Measurements from ENCODE around the gene KLRC4. TPM values are rescaled to one million over a fixed set of nuclear protein-coding genes. Genes with fewer than 3 reads are reported as not detected.
"Not testable (repeated sequence)": the region's sequence is repeated elsewhere in the genome, so short reads cannot be mapped to it uniquely, and the experiment has no call there.

The KLRC4 gene
- total RNA-seq, 1 donor from 2014 or later, result 1.9 TPM

- H3K36me3 ChIP-seq, result no peaks in the 10 kb centered on the region
- H3K9me3 ChIP-seq, result no peaks in the 10 kb centered on the region
- peaks cover 9% of the 10 kb centered on the region for H3K4me1 ChIP-seq
- intact Hi-C loops (cut with DNase I), result no loop called here
- no peak for TF ChIP-seq CTCF (IDR thresholded peaks at IDR 0.05)
- peak within 1 kb of the TSS; percentile 9 for H3K27ac ChIP-seq
- no peak for DNase-seq
- H3K4me3 ChIP-seq, result peak within 1 kb of the TSS; percentile 8
- no peaks in the 10 kb centered on the region for H3K27me3 ChIP-seq
- no peak for ATAC-seq
Measured at GRCh38 chr12:10389904-10390303, 19.7 kb downstream of the KLRC4 start, which contains the start of gene KLRK1. KLRK1 (minus strand) TSS chr12:10390041; CDS start chr12:10388810, 1,231 bp downstream.

GRCh38 chr12:10388624-10389413, 20.7 kb downstream of the KLRC4 start:
- intact Hi-C loops (cut with DNase I), result no loop called here
- TF ChIP-seq CTCF (IDR thresholded peaks at IDR 0.05), result no peak

GRCh38 chr12:10387498-10387897, 22.1 kb downstream of the KLRC4 start:
- intact Hi-C loops (cut with DNase I); H3K36me3 ChIP-seq; H3K27ac ChIP-seq; H3K27me3 ChIP-seq; H3K4me1 ChIP-seq; DNase-seq; H3K9me3 ChIP-seq; ATAC-seq: not testable (repeated sequence)
- peak overlapping the region; percentile 4 for H3K4me3 ChIP-seq

More at GRCh38 chr12:10388624-10389413, 20.7 kb downstream of the KLRC4 start:
- peak overlapping the region; percentile 5 for H3K4me3 ChIP-seq
- H3K27ac ChIP-seq, result peak overlapping the region; percentile 9
- H3K27me3 ChIP-seq, result no peaks in the 10 kb centered on the region
- H3K4me1 ChIP-seq, result peaks cover 9% of the 10 kb centered on the region
- DNase-seq, result no peak
- no peaks in the 10 kb centered on the region for H3K36me3 ChIP-seq
- ATAC-seq, result no peak
- no peaks in the 10 kb centered on the region for H3K9me3 ChIP-seq

- Histone ChIP-seq H3K27ac (no peak overlapping the region), H3K36me3 (no peaks in the 10 kb centered on the region), H3K9me3 (no peaks in the 10 kb centered on the region), H3K4me1 (peaks cover 3% of the 10 kb centered on the region), H3K4me3 (no peak overlapping the region), H3K27me3 (no peaks in the 10 kb centered on the region)
- TF ChIP-seq CTCF (IDR thresholded peaks at IDR 0.05), result no peak
- intact Hi-C loops (cut with DNase I), result no loop called here
- ATAC-seq (no peak), DNase-seq (no peak)
Measured at GRCh38 chr12:10386857-10387256, 22.7 kb downstream of the KLRC4 start.

- H3K27me3 ChIP-seq, result no peaks in the 10 kb centered on the region
- H3K9me3 ChIP-seq, result no peaks in the 10 kb centered on the region
- DNase-seq (no peak), ATAC-seq (no peak)
- H3K27ac ChIP-seq, result no peak overlapping the region
- peak overlapping the region; percentile 2 for H3K4me3 ChIP-seq
- no peaks in the 10 kb centered on the region for H3K36me3 ChIP-seq
- H3K4me1 ChIP-seq, result no peaks in the 10 kb centered on the region
- TF ChIP-seq CTCF (IDR thresholded peaks at IDR 0.05), result no peak
- intact Hi-C loops (cut with DNase I), result no loop called here
Measured at GRCh38 chr12:10385166-10385613, 24.4 kb downstream of the KLRC4 start.

- Histone ChIP-seq H3K36me3 (no peaks in the 10 kb centered on the region), H3K27ac (no peak overlapping the region), H3K4me1 (no peaks in the 10 kb centered on the region), H3K27me3 (no peaks in the 10 kb centered on the region), H3K4me3 (no peak overlapping the region), H3K9me3 (no peaks in the 10 kb centered on the region)
- no peak for DNase-seq
- no peak for ATAC-seq
- intact Hi-C loops (cut with DNase I), result no loop called here
- TF ChIP-seq CTCF (IDR thresholded peaks at IDR 0.05), result no peak
Measured at GRCh38 chr12:10384191-10384590, 25.4 kb downstream of the KLRC4 start.
